Activated CD4-positive, alpha-beta T cell treated with anti-CD3 and anti-CD28 coated beads, Interleukin-2, Interleukin-4, amounts not matched to agents 100 ng/mL and 50 ng/mL, durations not matched to agents 16 hours and 8 hours (primary cell): ENCODE data around the gene SLC35F1.

Experiments
- DNase-seq: peaks from one replicate; pipeline ENCODE4 v3.0.0-alpha.2; 2020; ENCODE audit warnings: low spot score

Gene SLC35F1

GRCh38 chr6:118198746-118199145, 291.7 kb downstream of the SLC35F1 start:
- DNase-seq = no peak

- DNase-seq = no peak
Measured at GRCh38 chr6:118200160-118200559, 293.1 kb downstream of the SLC35F1 start.

- DNase-seq = no peak
Measured at GRCh38 chr6:118202517-118202916, 295.5 kb downstream of the SLC35F1 start.

GRCh38 chr6:118203545-118203944, 296.5 kb downstream of the SLC35F1 start:
- DNase-seq = no peak

- DNase-seq = no peak
Measured at GRCh38 chr6:118206221-118206620, 299.2 kb downstream of the SLC35F1 start.

GRCh38 chr6:118207947-118208346, 300.9 kb downstream of the SLC35F1 start:
- DNase-seq = no peak

GRCh38 chr6:118212451-118213173, 305.5 kb downstream of the SLC35F1 start:
- DNase-seq = no peak

- DNase-seq = no peak
Measured at GRCh38 chr6:118215269-118215668, 308.2 kb downstream of the SLC35F1 start.

GRCh38 chr6:118216751-118217150, 309.7 kb downstream of the SLC35F1 start:
- no peak for DNase-seq

GRCh38 chr6:118218156-118218555, 311.1 kb downstream of the SLC35F1 start:
- no peak for DNase-seq

GRCh38 chr6:118220429-118221128, 313.5 kb downstream of the SLC35F1 start:
- no peak for DNase-seq

GRCh38 chr6:118223316-118223715, 316.3 kb downstream of the SLC35F1 start:
- DNase-seq = no peak

GRCh38 chr6:118228886-118229285, 321.8 kb downstream of the SLC35F1 start:
- DNase-seq = no peak

- DNase-seq = no peak
Measured at GRCh38 chr6:118240878-118241528, 333.9 kb downstream of the SLC35F1 start.

- DNase-seq = no peak
Measured at GRCh38 chr6:118246406-118246805, 339.3 kb downstream of the SLC35F1 start.

GRCh38 chr6:118248171-118248570, 341.1 kb downstream of the SLC35F1 start:
- no peak for DNase-seq

- no peak for DNase-seq
Measured at GRCh38 chr6:118249680-118250079, 342.6 kb downstream of the SLC35F1 start.

GRCh38 chr6:118252474-118252873, 345.4 kb downstream of the SLC35F1 start:
- no peak for DNase-seq

GRCh38 chr6:118253741-118254140, 346.7 kb downstream of the SLC35F1 start:
- DNase-seq = no peak

- no peak for DNase-seq
Measured at GRCh38 chr6:118260833-118261232, 353.8 kb downstream of the SLC35F1 start.

- DNase-seq = no peak
Measured at GRCh38 chr6:118263921-118264486, 356.9 kb downstream of the SLC35F1 start.

- DNase-seq = no peak
Measured at GRCh38 chr6:118269659-118270058, 362.6 kb downstream of the SLC35F1 start.

- DNase-seq = no peak
Measured at GRCh38 chr6:118277631-118278030, 370.6 kb downstream of the SLC35F1 start.
